Prostate gland (tissue), 2 donors: ENCODE results near the gene SYT17.

Experiments
- POLR2A ChIP-seq: fragments of 450-650 bp; IDR thresholded peaks from one replicate; pipeline ENCODE4 v1.6.1; 2016; ENCODE audit warnings: antibody characterized with exemption, mild to moderate bottlenecking
- TF ChIP-seq, protein P1 (sequence below), 4 experiments: fragments of 200-600 bp in 2 of 4; fragments of 450-650 bp in 2 of 4; sonication (generic) in 2 of 4; IDR thresholded peaks; 1 replicate in 3 of 4; 2 replicates in 1 of 4; pipeline ENCODE4 v1.5.1; 2016 to 2019; ENCODE audit warnings: antibody characterized with exemption in 4 of 4, mild to moderate bottlenecking in 2 of 4, moderate library complexity in 2 of 4

DNA sequence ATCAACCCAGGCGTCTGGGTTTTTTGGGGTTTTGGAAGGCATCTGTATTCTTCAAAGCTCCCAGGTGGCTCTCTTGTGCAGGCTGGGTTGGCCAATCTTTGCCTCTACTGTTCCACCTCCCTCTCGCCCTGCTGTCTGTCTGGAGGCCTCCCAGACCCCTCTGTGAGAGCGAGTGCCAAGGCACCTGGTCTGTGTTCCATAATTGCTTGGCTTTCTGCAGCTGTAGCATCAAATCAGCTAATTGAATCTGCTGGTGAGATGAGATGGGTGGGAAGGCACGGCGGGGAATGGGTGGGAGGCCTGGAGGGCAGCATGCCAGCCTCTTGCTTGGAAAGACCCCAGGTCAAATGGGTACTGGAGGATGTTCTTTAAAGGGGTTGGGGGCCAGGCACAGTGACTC lies 64.9 kb downstream of the SYT17 start:
- TF ChIP-seq POLR2A, result no peak
- TF ChIP-seq, protein P1, sequence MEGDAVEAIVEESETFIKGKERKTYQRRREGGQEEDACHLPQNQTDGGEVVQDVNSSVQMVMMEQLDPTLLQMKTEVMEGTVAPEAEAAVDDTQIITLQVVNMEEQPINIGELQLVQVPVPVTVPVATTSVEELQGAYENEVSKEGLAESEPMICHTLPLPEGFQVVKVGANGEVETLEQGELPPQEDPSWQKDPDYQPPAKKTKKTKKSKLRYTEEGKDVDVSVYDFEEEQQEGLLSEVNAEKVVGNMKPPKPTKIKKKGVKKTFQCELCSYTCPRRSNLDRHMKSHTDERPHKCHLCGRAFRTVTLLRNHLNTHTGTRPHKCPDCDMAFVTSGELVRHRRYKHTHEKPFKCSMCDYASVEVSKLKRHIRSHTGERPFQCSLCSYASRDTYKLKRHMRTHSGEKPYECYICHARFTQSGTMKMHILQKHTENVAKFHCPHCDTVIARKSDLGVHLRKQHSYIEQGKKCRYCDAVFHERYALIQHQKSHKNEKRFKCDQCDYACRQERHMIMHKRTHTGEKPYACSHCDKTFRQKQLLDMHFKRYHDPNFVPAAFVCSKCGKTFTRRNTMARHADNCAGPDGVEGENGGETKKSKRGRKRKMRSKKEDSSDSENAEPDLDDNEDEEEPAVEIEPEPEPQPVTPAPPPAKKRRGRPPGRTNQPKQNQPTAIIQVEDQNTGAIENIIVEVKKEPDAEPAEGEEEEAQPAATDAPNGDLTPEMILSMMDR (IDR thresholded peaks at IDR 0.05), result no peak
